ENCODE measurements around the gene BAIAP2. TPM values are rescaled to one million over a fixed set of nuclear protein-coding genes. Genes with fewer than 3 reads are reported as not detected.

Gene BAIAP2
- polyA plus RNA-seq, 1 experiment, result 9.6 TPM

DNA sequence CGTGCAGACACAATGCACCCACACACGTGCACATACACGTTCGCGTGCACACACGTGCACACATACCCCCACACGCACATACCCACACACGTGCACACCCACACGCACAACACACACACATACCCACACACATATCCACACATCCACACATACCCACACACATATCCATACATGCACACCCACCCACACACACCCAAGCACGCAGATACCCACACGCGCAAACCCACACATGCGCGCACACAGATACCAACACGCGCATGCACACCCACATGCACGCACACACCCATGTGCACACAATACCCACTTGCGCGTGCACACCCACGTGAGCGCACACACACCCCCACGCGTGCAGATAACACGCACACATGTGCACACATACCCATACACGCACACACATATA lies 103.5 kb downstream of the BAIAP2 start:
- POLR2A ChIA-PET, result no interaction called here
- TF ChIP-seq, protein P1, sequence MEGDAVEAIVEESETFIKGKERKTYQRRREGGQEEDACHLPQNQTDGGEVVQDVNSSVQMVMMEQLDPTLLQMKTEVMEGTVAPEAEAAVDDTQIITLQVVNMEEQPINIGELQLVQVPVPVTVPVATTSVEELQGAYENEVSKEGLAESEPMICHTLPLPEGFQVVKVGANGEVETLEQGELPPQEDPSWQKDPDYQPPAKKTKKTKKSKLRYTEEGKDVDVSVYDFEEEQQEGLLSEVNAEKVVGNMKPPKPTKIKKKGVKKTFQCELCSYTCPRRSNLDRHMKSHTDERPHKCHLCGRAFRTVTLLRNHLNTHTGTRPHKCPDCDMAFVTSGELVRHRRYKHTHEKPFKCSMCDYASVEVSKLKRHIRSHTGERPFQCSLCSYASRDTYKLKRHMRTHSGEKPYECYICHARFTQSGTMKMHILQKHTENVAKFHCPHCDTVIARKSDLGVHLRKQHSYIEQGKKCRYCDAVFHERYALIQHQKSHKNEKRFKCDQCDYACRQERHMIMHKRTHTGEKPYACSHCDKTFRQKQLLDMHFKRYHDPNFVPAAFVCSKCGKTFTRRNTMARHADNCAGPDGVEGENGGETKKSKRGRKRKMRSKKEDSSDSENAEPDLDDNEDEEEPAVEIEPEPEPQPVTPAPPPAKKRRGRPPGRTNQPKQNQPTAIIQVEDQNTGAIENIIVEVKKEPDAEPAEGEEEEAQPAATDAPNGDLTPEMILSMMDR (IDR thresholded peaks at IDR 0.05; ENCODE audit: low read depth, low read length), result no peak
- Histone ChIP-seq H3K27me3 (ENCODE audit: control insufficient read depth, insufficient read depth, low read length) (peaks cover 5% of the 10 kb centered on the region), H3K9me3 (ENCODE audit: control insufficient read depth, insufficient read depth, low read length) (peaks cover 23% of the 10 kb centered on the region), H3K4me3 (ENCODE audit: low read depth, low read length) (no peak overlapping the region), H3K27ac (ENCODE audit: low read depth, low read length) (no peak overlapping the region)
- CTCF ChIA-PET, result no interaction called here
- no peak for DNase-seq (ENCODE audit: low read depth, low spot score)

DNA sequence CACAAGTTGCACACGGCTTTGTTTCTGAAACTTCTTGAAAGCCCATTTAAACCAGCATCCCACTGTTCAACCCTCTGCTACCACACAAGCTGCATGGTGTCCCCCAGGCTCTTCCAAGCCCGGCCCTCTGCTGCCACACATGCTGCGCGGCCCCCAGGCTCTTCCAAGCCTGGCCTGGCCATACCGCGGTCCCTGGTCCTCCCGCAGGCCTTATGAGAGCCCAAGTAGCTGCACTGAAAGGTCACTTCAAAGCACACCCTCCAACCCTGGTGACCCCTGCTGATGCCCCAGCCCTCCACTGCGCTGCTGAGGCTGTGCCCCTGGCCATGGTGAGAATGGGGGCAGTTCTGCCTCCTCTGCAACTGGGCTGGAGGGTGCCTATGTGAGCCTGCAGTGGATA lies 104.5 kb downstream of the BAIAP2 start:
- TF ChIP-seq, protein P1 (IDR thresholded peaks at IDR 0.05; ENCODE audit: low read depth, low read length), result no peak
- POLR2A ChIA-PET, result no interaction called here

GRCh38 chr17:81140018-81140417 lies 105.1 kb downstream of the BAIAP2 start:
- POLR2A ChIA-PET, result no interaction called here

More for the DNA sequence above, 104.5 kb downstream of the BAIAP2 start:
- Histone ChIP-seq H3K4me3 (ENCODE audit: low read depth, low read length) (no peak overlapping the region), H3K27ac (ENCODE audit: low read depth, low read length) (no peak overlapping the region), H3K27me3 (ENCODE audit: control insufficient read depth, insufficient read depth, low read length) (peaks cover 9% of the 10 kb centered on the region), H3K9me3 (ENCODE audit: control insufficient read depth, insufficient read depth, low read length) (peaks cover 23% of the 10 kb centered on the region)
- no peak for DNase-seq (ENCODE audit: low read depth, low spot score)
- CTCF ChIA-PET, result no interaction called here

GRCh38 chr17:81140695-81141094 lies 105.7 kb downstream of the BAIAP2 start:
- H3K4me3 ChIP-seq (ENCODE audit: low read depth, low read length), result no peak overlapping the region
- CTCF ChIA-PET, result no interaction called here
- DNase-seq (ENCODE audit: low read depth, low spot score), result no peak
- POLR2A ChIA-PET, result no interaction called here
- H3K27ac ChIP-seq (ENCODE audit: low read depth, low read length), result no peak overlapping the region
- TF ChIP-seq, protein P1 (IDR thresholded peaks at IDR 0.05; ENCODE audit: low read depth, low read length), result no peak
- peaks cover 8% of the 10 kb centered on the region for H3K27me3 ChIP-seq (ENCODE audit: control insufficient read depth, insufficient read depth, low read length)
- peaks cover 23% of the 10 kb centered on the region for H3K9me3 ChIP-seq (ENCODE audit: control insufficient read depth, insufficient read depth, low read length)

More at GRCh38 chr17:81140018-81140417, 105.1 kb downstream of the BAIAP2 start:
- peaks cover 11% of the 10 kb centered on the region for H3K27me3 ChIP-seq (ENCODE audit: control insufficient read depth, insufficient read depth, low read length)
- H3K9me3 ChIP-seq (ENCODE audit: control insufficient read depth, insufficient read depth, low read length), result peaks cover 23% of the 10 kb centered on the region
- TF ChIP-seq, protein P1 (IDR thresholded peaks at IDR 0.05; ENCODE audit: low read depth, low read length), result no peak
- H3K4me3 ChIP-seq (ENCODE audit: low read depth, low read length), result no peak overlapping the region
- no peak overlapping the region for H3K27ac ChIP-seq (ENCODE audit: low read depth, low read length)
- CTCF ChIA-PET, result no interaction called here
- no peak for DNase-seq (ENCODE audit: low read depth, low spot score)

GRCh38 chr17:81142301-81143199 lies 107.6 kb downstream of the BAIAP2 start:
- POLR2A ChIA-PET, result interaction anchor here (1.0 kb wide), 1 partner anchor 96 kb away, joined by 3 read pairs; the partner anchor contains the start of genes NDUFAF8 and TEPSIN
- Histone ChIP-seq H3K27me3 (ENCODE audit: control insufficient read depth, insufficient read depth, low read length) (peaks cover 8% of the 10 kb centered on the region), H3K4me3 (ENCODE audit: low read depth, low read length) (no peak overlapping the region), H3K9me3 (ENCODE audit: control insufficient read depth, insufficient read depth, low read length) (peaks cover 20% of the 10 kb centered on the region), H3K27ac (ENCODE audit: low read depth, low read length) (no peak overlapping the region)
- peak; percentile 29 for DNase-seq (ENCODE audit: low read depth, low spot score)
- CTCF ChIA-PET, result interaction anchor here (0.6 to 1.4 kb wide), 14 partner anchors 9 to 342 kb away, joined by 3 to 6 read pairs (median 4); partner anchors contain the start of genes NDUFAF8 and TEPSIN
- TF ChIP-seq, protein P1 (IDR thresholded peaks at IDR 0.05; ENCODE audit: low read depth, low read length), result peak; percentile 69

Data from AG04450 (cell line).